ENCODE data around the gene FNBP1. TPM values are rescaled to one million over a fixed set of nuclear protein-coding genes. Genes with fewer than 3 reads are reported as not detected.

Gene FNBP1
- total and polyA plus RNA-seq, 2 of the 13 experiments (the other 11 are each of a cell fraction or from before 2014, with no cell fraction given) = 5.4 to 19.5 TPM

- TF ChIP-seq DPF2 (CRISPR knock-in tag; IDR thresholded peaks at IDR 0.05; ENCODE audit: borderline replicate concordance, low read depth) = peak; percentile 82
- no peak for TF ChIP-seq MAFG (CRISPR knock-in tag; IDR thresholded peaks at IDR 0.05)
- no peak for TF ChIP-seq ZNF468 (CRISPR knock-in tag; IDR thresholded peaks at IDR 0.05)
- TF ChIP-seq NR2F6 (IDR thresholded peaks at IDR 0.05) = no peak; the same call in 1 of the 2 replicates
- no peak for TF ChIP-seq NR2F6 (CRISPR knock-in tag; IDR thresholded peaks at IDR 0.05)
- no peak for TF ChIP-seq MEIS2 (CRISPR knock-in tag; IDR thresholded peaks at IDR 0.05)
- TF ChIP-seq KDM6A (CRISPR knock-in tag; IDR thresholded peaks at IDR 0.05; ENCODE audit: low read depth) = peak; percentile 54; the same call in 1 of the 2 replicates
- TF ChIP-seq HOXA9 (CRISPR knock-in tag; IDR thresholded peaks at IDR 0.05; ENCODE audit: borderline replicate concordance) = no peak
- no peak for TF ChIP-seq PBX3 (CRISPR knock-in tag; IDR thresholded peaks at IDR 0.05; ENCODE audit: borderline replicate concordance)
- no peak for TF ChIP-seq ZFP91 (CRISPR knock-in tag; IDR thresholded peaks at IDR 0.05; ENCODE audit: borderline replicate concordance)
- TF ChIP-seq KLF12 (CRISPR knock-in tag; IDR thresholded peaks at IDR 0.05; ENCODE audit: borderline replicate concordance) = no peak
- no peak for TF ChIP-seq ZNF543 (CRISPR knock-in tag; IDR thresholded peaks at IDR 0.05)
- TF ChIP-seq DMAP1 (CRISPR knock-in tag; IDR thresholded peaks at IDR 0.05) = no peak
- TF ChIP-seq IKZF4 (CRISPR knock-in tag; IDR thresholded peaks at IDR 0.05; ENCODE audit: borderline replicate concordance, low read depth, not compliant biosample characterization) = no peak
- TF ChIP-seq ZC3H4 (CRISPR knock-in tag; IDR thresholded peaks at IDR 0.05; ENCODE audit: borderline replicate concordance) = no peak
- no peak for TF ChIP-seq ZNF678 (CRISPR knock-in tag; IDR thresholded peaks at IDR 0.05)
- no peak for TF ChIP-seq HES4 (CRISPR knock-in tag; IDR thresholded peaks at IDR 0.05; ENCODE audit: borderline replicate concordance)
- no peak for TF ChIP-seq STAT6 (CRISPR knock-in tag; IDR thresholded peaks at IDR 0.05; ENCODE audit: borderline replicate concordance)
- TF ChIP-seq ZNF354B (CRISPR knock-in tag; IDR thresholded peaks at IDR 0.05) = no peak
- TF ChIP-seq ZKSCAN8 (CRISPR knock-in tag; IDR thresholded peaks at IDR 0.05; ENCODE audit: borderline replicate concordance) = 0 out of 2 replicates have a peak, but pooled peaks have one; percentile 19
- no peak for TF ChIP-seq ATF7 (IDR thresholded peaks at IDR 0.05)
- TF ChIP-seq ATF7 (CRISPR knock-in tag; IDR thresholded peaks at IDR 0.05) = no peak
Measured at GRCh38 chr9:130028493-130029222, 14.3 kb downstream of the FNBP1 start (continued).
